Esophagus muscularis mucosa (tissue), 4 donors: ENCODE data around the gene INPP5A. TPM values are rescaled to one million over a fixed set of nuclear protein-coding genes. Genes with fewer than 3 reads are reported as not detected.
"Not testable (repeated sequence)": the region's sequence is repeated elsewhere in the genome, so short reads cannot be mapped to it uniquely, and the experiment has no call there.

ENCODE experiments used
- DNase-seq: peaks from one replicate; pipeline ENCODE4 v3.0.0-alpha.2; 2017; ENCODE audit errors: extremely low spot score
- H3K27ac ChIP-seq, 4 donors: fragments of 200-600 bp; sonication (generic); replicated peaks in 1 of 4; 1 replicate in 3 of 4; 2 replicates in 1 of 4; pipeline ENCODE4 v1.5.1; 2016 to 2019; ENCODE audit warnings: mild to moderate bottlenecking in 1 of 4
- H3K27me3 ChIP-seq, 4 donors: fragments of 200-600 bp; sonication (generic); one replicate each; pipeline versions ENCODE4 v1.5.1 to v1.6.0; 2016 to 2019
- H3K36me3 ChIP-seq, 4 donors: fragments of 200-600 bp; sonication (generic); one replicate each; pipeline ENCODE4 v1.5.1; 2016 to 2019
- H3K4me1 ChIP-seq, 4 donors: fragments of 200-600 bp; sonication (generic); one replicate each; pipeline ENCODE4 v1.5.1; 2016 to 2019
- H3K4me3 ChIP-seq, 4 donors: fragments of 200-600 bp; sonication (generic); 1 replicate in 2 of 4; 2 replicates in 2 of 4; pipeline ENCODE4 v1.5.1; 2016 to 2019; ENCODE audit warnings: mild to moderate bottlenecking in 4 of 4, moderate library complexity in 1 of 4
- H3K9me3 ChIP-seq, 4 donors: fragments of 200-600 bp; sonication (generic); 1 replicate in 3 of 4; 2 replicates in 1 of 4; pipeline ENCODE4 v1.5.1; 2016 to 2019
- CTCF ChIP-seq, 3 experiments: fragments of 200-600 bp in 2 of 3; fragments of 450-650 bp in 1 of 3; sonication (generic) in 2 of 3; IDR thresholded peaks; one replicate each; pipeline ENCODE4 v1.5.1; 2017 to 2019; ENCODE audit warnings: antibody characterized with exemption in 3 of 3, mild to moderate bottlenecking in 2 of 3, moderate library complexity in 1 of 3
- EP300 ChIP-seq: sonication (generic); formaldehyde crosslinking; IDR thresholded peaks from one replicate; pipeline ENCODE4 v1.6.1; 2017; ENCODE audit warnings: antibody characterized with exemption
- POLR2A ChIP-seq: fragments of 450-650 bp; IDR thresholded peaks from one replicate; pipeline ENCODE4 v1.6.1; 2017; ENCODE audit warnings: antibody characterized with exemption, moderate library complexity, mild to moderate bottlenecking, low read depth
- POLR2AphosphoS5 ChIP-seq, 2 donors: sonication (generic); formaldehyde crosslinking; IDR thresholded peaks; one replicate each; pipeline ENCODE4 v1.6.1; 2017; ENCODE audit warnings: antibody characterized with exemption in 2 of 2
- WGBS: methylation state at CpG from one replicate; pipeline ENCODE4 v1.1.5; 2018; 5-methylcytosine and 5-hydroxymethylcytosine counted together
- intact Hi-C: fragments of 100-400 bp; cut with DNase I; formaldehyde crosslinking; loops from one replicate; pipeline ENCODE4 v1.15.1; 2023
- total RNA-seq, 4 donors: library from RNA; depleted of rRNA; stranded (reverse); fragments of >200 nt; gene quantifications; one replicate each; pipeline versions ENCODE4 v1.1.0 to v1.2.1, GENCODE V29; 2016

INPP5A gene
- 100 to 1,000 TPM; 234 to 301 (median 245) TPM for total RNA-seq

GRCh38 chr10:132537684-132538001 lies at the start of gene INPP5A:
Gene INPP5A, plus strand, starts transcription at chr10:132537787. Its CDS starts 310 bp downstream, at chr10:132538097.
- H3K36me3 ChIP-seq = no peaks in the 10 kb centered on the region
- DNase-seq = no peak
- peak within 1 kb of the TSS; percentile 93 to 98 (median 96) for H3K27ac ChIP-seq
- H3K4me1 ChIP-seq = peaks cover 56 to 72% (median 68%) of the 10 kb centered on the region in 4 donors
- WGBS = 0% methylated on average over 16 of the region's 50 CpGs
- no peaks in the 10 kb centered on the region for H3K9me3 ChIP-seq
- TF ChIP-seq POLR2AphosphoS5 (IDR thresholded peaks at IDR 0.05) (peak; percentile 89 to 92), EP300 (no peak)
- peak within 1 kb of the TSS; percentile 73 to 93 (median 83) for H3K4me3 ChIP-seq
- H3K27me3 ChIP-seq = no peaks in the 10 kb centered on the region
- intact Hi-C loops = loop anchor here (5.0 kb wide), 3 partner anchors 75 to 140 kb away; partner anchors contain the start of gene PWWP2B

- no peak for DNase-seq
- intact Hi-C loops = no loop called here
- Histone ChIP-seq H3K27ac (peak overlapping the region in 1 of 4 donors; percentile 49), H3K4me1 (peaks cover 4 to 32% (median 25%) of the 10 kb centered on the region in 4 donors), H3K4me3 (no peak overlapping the region), H3K36me3 (no peaks in the 10 kb centered on the region), H3K9me3 (no peaks in the 10 kb centered on the region), H3K27me3 (no peaks in the 10 kb centered on the region)
- no peak for TF ChIP-seq POLR2A
- TF ChIP-seq CTCF (IDR thresholded peaks at IDR 0.05) = no peak
- TF ChIP-seq POLR2AphosphoS5 (IDR thresholded peaks at IDR 0.05) = no peak
- no peak for TF ChIP-seq EP300
- WGBS = 91% methylated on average over 9 of the region's 16 CpGs
Measured at GRCh38 chr10:132488231-132488821, 49.3 kb upstream of the INPP5A start.

- H3K9me3 ChIP-seq = no peaks in the 10 kb centered on the region
- H3K4me3 ChIP-seq = no peak overlapping the region
- intact Hi-C loops = no loop called here
- H3K36me3 ChIP-seq = no peaks in the 10 kb centered on the region
- no peak for TF ChIP-seq POLR2A
- TF ChIP-seq POLR2AphosphoS5 (IDR thresholded peaks at IDR 0.05) = peak; percentile 50 to 72
- peak overlapping the region in 2 of 4 donors; percentile 30 to 49 for H3K27ac ChIP-seq
- 93% methylated on average over 7 of the region's 21 CpGs for WGBS
- H3K4me1 ChIP-seq = peaks cover 4 to 32% (median 30%) of the 10 kb centered on the region in 4 donors
- no peaks in the 10 kb centered on the region for H3K27me3 ChIP-seq
- no peak for DNase-seq
Measured at GRCh38 chr10:132489053-132489703, 48.4 kb upstream of the INPP5A start.

GRCh38 chr10:132489704-132490534 lies 47.7 kb upstream of the INPP5A start:
- TF ChIP-seq EP300 = no peak
- TF ChIP-seq POLR2AphosphoS5 (IDR thresholded peaks at IDR 0.05) = no peak
- Histone ChIP-seq H3K36me3 (no peaks in the 10 kb centered on the region), H3K4me1 (peaks cover 4 to 39% (median 35%) of the 10 kb centered on the region in 4 donors), H3K9me3 (no peaks in the 10 kb centered on the region), H3K27me3 (no peaks in the 10 kb centered on the region), H3K27ac (no peak overlapping the region), H3K4me3 (no peak overlapping the region)
- intact Hi-C loops = no loop called here
- DNase-seq = no peak
- 87% methylated on average over 31 of the region's 31 CpGs for WGBS

- H3K4me3 ChIP-seq, DNase-seq, intact Hi-C loops, H3K27ac ChIP-seq, H3K27me3 ChIP-seq, H3K36me3 ChIP-seq, H3K9me3 ChIP-seq: not testable (repeated sequence)
- WGBS = 94% methylated on average over 8 of the region's 8 CpGs
- H3K4me1 ChIP-seq = peaks cover 4 to 54% (median 51%) of the 10 kb centered on the region in 4 donors
Measured at GRCh38 chr10:132491534-132491933, 46.1 kb upstream of the INPP5A start.

GRCh38 chr10:132492323-132493025 lies 45.1 kb upstream of the INPP5A start:
- TF ChIP-seq POLR2AphosphoS5 (IDR thresholded peaks at IDR 0.05) = peak in 1 of 2 donors; percentile 17
- TF ChIP-seq POLR2A = no peak
- no peak for TF ChIP-seq EP300
- TF ChIP-seq CTCF (IDR thresholded peaks at IDR 0.05) = no peak
- H3K9me3 ChIP-seq = no peaks in the 10 kb centered on the region
- no peak for DNase-seq
- H3K27me3 ChIP-seq = no peaks in the 10 kb centered on the region
- H3K27ac ChIP-seq = peak overlapping the region in 2 of 4 donors; percentile 6 to 64
- intact Hi-C loops = no loop called here
- peaks cover 4 to 54% (median 52%) of the 10 kb centered on the region in 4 donors for H3K4me1 ChIP-seq
- WGBS = 71% methylated on average over 21 of the region's 21 CpGs
- H3K4me3 ChIP-seq = no peak overlapping the region
- no peaks in the 10 kb centered on the region for H3K36me3 ChIP-seq
